22Rv1 (cell line): Measurements from ENCODE around the gene LIMD2.

Experiments
- ZFX ChIP-seq: fragments of 450-650 bp; IDR thresholded peaks from 2 replicates; pipeline ENCODE4 v1.6.1; 2017; ENCODE audit warnings: antibody characterized with exemption, borderline replicate concordance
- TF ChIP-seq, protein P1 (sequence below): fragments of 450-650 bp; IDR thresholded peaks from 2 replicates; pipeline ENCODE4 v1.5.1; 2017; ENCODE audit warnings: mild to moderate bottlenecking

- TF ChIP-seq, protein P1, sequence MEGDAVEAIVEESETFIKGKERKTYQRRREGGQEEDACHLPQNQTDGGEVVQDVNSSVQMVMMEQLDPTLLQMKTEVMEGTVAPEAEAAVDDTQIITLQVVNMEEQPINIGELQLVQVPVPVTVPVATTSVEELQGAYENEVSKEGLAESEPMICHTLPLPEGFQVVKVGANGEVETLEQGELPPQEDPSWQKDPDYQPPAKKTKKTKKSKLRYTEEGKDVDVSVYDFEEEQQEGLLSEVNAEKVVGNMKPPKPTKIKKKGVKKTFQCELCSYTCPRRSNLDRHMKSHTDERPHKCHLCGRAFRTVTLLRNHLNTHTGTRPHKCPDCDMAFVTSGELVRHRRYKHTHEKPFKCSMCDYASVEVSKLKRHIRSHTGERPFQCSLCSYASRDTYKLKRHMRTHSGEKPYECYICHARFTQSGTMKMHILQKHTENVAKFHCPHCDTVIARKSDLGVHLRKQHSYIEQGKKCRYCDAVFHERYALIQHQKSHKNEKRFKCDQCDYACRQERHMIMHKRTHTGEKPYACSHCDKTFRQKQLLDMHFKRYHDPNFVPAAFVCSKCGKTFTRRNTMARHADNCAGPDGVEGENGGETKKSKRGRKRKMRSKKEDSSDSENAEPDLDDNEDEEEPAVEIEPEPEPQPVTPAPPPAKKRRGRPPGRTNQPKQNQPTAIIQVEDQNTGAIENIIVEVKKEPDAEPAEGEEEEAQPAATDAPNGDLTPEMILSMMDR: no peak
- TF ChIP-seq ZFX: no peak
Observed at GRCh38 chr17:63665527-63666214, 34.3 kb downstream of the LIMD2 start.
